Lower lobe of right lung (tissue), 2 donors: Measurements from ENCODE around the gene ACP4. TPM values are rescaled to one million over a fixed set of nuclear protein-coding genes. Genes with fewer than 3 reads are reported as not detected.

Source experiments
- ATAC-seq, 2 donors: fragments of 200-7000 bp; cut with Tn5 transposase; one replicate each; pipeline ENCODE4 v1.9.1; 2020 to 2022; ENCODE audit warnings: mild to moderate bottlenecking in 2 of 2, moderate library complexity in 2 of 2
- DNase-seq: peaks from one replicate; pipeline ENCODE4 v3.0.0-alpha.2; 2020
- H3K27ac ChIP-seq: fragments of 200-600 bp; one replicate; pipeline ENCODE4 v1.8.0; 2022
- H3K27me3 ChIP-seq: fragments of 200-600 bp; one replicate; pipeline ENCODE4 v1.8.0; 2022; ENCODE audit warnings: low read depth
- H3K36me3 ChIP-seq: fragments of 200-600 bp; one replicate; pipeline ENCODE4 v1.8.0; 2022; ENCODE audit warnings: mild to moderate bottlenecking
- H3K4me1 ChIP-seq: fragments of 200-600 bp; one replicate; pipeline ENCODE4 v1.8.0; 2022
- H3K4me3 ChIP-seq: fragments of 200-600 bp; one replicate; pipeline ENCODE4 v1.8.0; 2022; ENCODE audit warnings: mild to moderate bottlenecking
- H3K9me3 ChIP-seq: fragments of 200-600 bp; one replicate; pipeline ENCODE4 v1.8.0; 2022
- intact Hi-C: fragments of 100-400 bp; cut with DNase I; formaldehyde crosslinking; loops from one replicate; pipeline ENCODE4 v1.11.0; 2022
- total RNA-seq: library from RNA; stranded (reverse); fragmentation: NEBNext Ultra II Directional; extraction: Animal tissue kit (Norgen Biotek cat#: 25700); gene quantifications from one replicate; pipeline ENCODE4 v1.2.1, GENCODE V29; 2021
- TF ChIP-seq, protein P1 (sequence below): fragments of 200-600 bp; IDR thresholded peaks from one replicate; pipeline ENCODE4 v1.8.0; 2022; ENCODE audit warnings: antibody characterized with exemption, mild to moderate bottlenecking
- donor health status: DM: no; HTN: yes; CAD: no; lungs with severe emphysema.

ACP4 gene
- total RNA-seq, 1 donor from 2014 or later = not detected

GRCh38 chr19:50776131-50776530, 14.1 kb upstream of the ACP4 start:
- H3K27me3 ChIP-seq = peaks cover 69% of the 10 kb centered on the region
- TF ChIP-seq, protein P1, sequence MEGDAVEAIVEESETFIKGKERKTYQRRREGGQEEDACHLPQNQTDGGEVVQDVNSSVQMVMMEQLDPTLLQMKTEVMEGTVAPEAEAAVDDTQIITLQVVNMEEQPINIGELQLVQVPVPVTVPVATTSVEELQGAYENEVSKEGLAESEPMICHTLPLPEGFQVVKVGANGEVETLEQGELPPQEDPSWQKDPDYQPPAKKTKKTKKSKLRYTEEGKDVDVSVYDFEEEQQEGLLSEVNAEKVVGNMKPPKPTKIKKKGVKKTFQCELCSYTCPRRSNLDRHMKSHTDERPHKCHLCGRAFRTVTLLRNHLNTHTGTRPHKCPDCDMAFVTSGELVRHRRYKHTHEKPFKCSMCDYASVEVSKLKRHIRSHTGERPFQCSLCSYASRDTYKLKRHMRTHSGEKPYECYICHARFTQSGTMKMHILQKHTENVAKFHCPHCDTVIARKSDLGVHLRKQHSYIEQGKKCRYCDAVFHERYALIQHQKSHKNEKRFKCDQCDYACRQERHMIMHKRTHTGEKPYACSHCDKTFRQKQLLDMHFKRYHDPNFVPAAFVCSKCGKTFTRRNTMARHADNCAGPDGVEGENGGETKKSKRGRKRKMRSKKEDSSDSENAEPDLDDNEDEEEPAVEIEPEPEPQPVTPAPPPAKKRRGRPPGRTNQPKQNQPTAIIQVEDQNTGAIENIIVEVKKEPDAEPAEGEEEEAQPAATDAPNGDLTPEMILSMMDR = no peak
- intact Hi-C loops = no loop called here
- no peaks in the 10 kb centered on the region for H3K36me3 ChIP-seq
- H3K4me3 ChIP-seq = no peak overlapping the region
- no peak overlapping the region for H3K27ac ChIP-seq
- ATAC-seq = no peak
- H3K4me1 ChIP-seq = no peaks in the 10 kb centered on the region
- DNase-seq = no peak
- H3K9me3 ChIP-seq = peaks cover 7% of the 10 kb centered on the region

- Histone ChIP-seq H3K9me3 (peaks cover 7% of the 10 kb centered on the region), H3K27me3 (peaks cover 73% of the 10 kb centered on the region), H3K4me1 (no peaks in the 10 kb centered on the region), H3K36me3 (no peaks in the 10 kb centered on the region), H3K4me3 (no peak overlapping the region), H3K27ac (no peak overlapping the region)
- DNase-seq (no peak), ATAC-seq (no peak)
- TF ChIP-seq, protein P1 = no peak
- intact Hi-C loops = no loop called here
These were observed 13.0 kb upstream of the ACP4 start for GRCh38 chr19:50777261-50777660.

DNA sequence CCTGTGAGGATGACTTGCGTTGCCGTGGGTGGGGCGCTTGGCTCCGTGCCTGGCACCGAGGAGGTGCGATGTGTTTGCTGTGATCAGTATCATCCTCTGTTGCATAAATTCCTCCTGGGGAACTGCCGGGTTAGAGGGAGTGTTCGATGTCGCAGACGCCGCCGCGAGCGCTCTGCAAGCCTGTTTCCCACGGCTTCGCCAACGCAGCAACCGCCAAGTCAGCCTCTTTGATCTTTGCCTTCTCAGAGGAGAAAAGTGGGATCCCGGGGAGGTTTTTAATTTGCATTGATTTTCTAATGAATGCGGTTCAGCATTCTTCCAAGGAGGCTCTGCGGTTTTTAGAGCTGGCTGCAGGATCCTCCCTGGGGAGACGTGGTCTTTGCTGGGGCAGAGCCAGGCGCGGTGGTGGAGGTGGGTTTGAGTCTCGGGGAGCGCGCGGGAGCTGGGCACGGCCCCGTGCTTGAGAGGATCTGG, 12.3 kb upstream of the ACP4 start:
- Histone ChIP-seq H3K27me3 (peaks cover 74% of the 10 kb centered on the region), H3K9me3 (peaks cover 7% of the 10 kb centered on the region), H3K4me1 (no peaks in the 10 kb centered on the region), H3K4me3 (no peak overlapping the region), H3K36me3 (no peaks in the 10 kb centered on the region), H3K27ac (no peak overlapping the region)
- no peak for ATAC-seq
- intact Hi-C loops = no loop called here
- DNase-seq = no peak
- TF ChIP-seq, protein P1 = no peak

GRCh38 chr19:50778906-50779430, 11.2 kb upstream of the ACP4 start:
- DNase-seq = no peak
- peaks cover 79% of the 10 kb centered on the region for H3K27me3 ChIP-seq
- intact Hi-C loops = no loop called here
- no peaks in the 10 kb centered on the region for H3K4me1 ChIP-seq
- no peak overlapping the region for H3K4me3 ChIP-seq
- no peak overlapping the region for H3K27ac ChIP-seq
- ATAC-seq = no peak
- TF ChIP-seq, protein P1 = no peak
- H3K36me3 ChIP-seq = no peaks in the 10 kb centered on the region
- peaks cover 7% of the 10 kb centered on the region for H3K9me3 ChIP-seq

DNA sequence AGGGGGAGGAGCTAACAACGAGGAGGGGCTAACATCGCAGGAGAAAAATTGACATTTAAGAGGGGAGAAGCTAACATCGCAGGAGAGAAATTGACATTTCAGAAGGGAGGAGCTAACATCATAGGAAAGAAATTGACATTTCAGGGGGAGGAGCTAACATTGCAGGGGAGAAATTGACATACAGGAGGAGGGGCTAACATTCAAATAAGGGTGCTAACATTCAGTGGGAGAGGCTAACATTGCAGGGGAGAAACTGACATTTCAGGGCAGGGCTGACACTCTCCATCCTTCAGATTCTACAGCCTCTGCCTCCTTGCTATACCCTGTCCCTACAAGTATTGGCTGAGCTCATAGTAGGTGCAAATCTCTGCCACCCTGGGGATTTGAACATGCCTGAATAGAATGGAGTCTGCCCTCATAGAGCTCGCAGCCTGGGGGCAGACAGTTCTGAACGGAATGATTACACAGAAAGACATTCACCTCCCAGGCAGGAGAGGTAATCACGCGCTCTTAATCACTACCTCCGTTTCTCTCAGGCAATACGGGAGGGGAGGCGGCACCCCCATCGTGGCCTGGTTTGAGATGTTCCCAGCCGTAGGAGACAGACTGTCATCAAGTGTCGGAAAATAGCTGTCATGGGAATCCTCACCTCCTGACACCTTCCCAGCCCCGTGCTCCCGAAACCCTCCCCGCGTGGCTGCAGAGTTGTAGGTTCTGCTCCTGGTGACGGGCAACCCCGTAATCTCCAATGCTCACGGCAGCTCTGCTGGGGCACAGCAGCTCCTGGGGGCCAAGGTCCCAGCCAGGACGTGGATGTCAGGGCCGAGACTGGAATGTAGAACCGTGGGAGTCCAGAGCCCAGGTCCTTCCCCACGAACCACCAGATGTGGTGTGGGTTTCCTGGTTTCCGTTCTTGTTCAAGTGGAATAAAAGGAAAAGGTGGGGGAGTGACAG, 10.4 kb upstream of the ACP4 start:
- Histone ChIP-seq H3K27ac (no peak overlapping the region), H3K36me3 (no peaks in the 10 kb centered on the region), H3K4me1 (no peaks in the 10 kb centered on the region), H3K27me3 (peaks cover 77% of the 10 kb centered on the region), H3K4me3 (no peak overlapping the region), H3K9me3 (peaks cover 7% of the 10 kb centered on the region)
- ATAC-seq (no peak), DNase-seq (no peak)
- TF ChIP-seq, protein P1 = no peak
- intact Hi-C loops = no loop called here
